K562 (cell line): ENCODE measurements around the gene MTFR2. TPM values are rescaled to one million over a fixed set of nuclear protein-coding genes. Genes with fewer than 3 reads are reported as not detected.

Experiments used
- ATAC-seq: fragments of 200-7000 bp; cut with Tn5 transposase; 3 replicates; pipeline ENCODE4 v1.9.1; 2020; ENCODE audit warnings: moderate library complexity
- Bru-seq: library from RNA; stranded (reverse); fragments of 400-500 nt; gene quantifications from one replicate; lab custom pipeline; 2021; lab: Mats Ljungman, UMichigan
- BruChase-seq, 2 experiments: library from RNA; stranded (reverse); fragments of 400-500 nt; gene quantifications; one replicate each; lab custom pipeline; 2021; lab: Mats Ljungman, UMichigan
- BruUV-seq: library from RNA; stranded (reverse); fragments of 400-500 nt; replicated peaks from 2 replicates; lab custom pipeline; 2021; lab: Mats Ljungman, UMichigan
- CTCF ChIA-PET: fragments of 300-600 bp; formaldehyde crosslinking; extraction: SDS; loops from one replicate; lab custom pipeline; 2021; ENCODE audit warnings: low intra/inter-chr PET ratio; lab: Yijun Ruan, JAX
- POLR2A ChIA-PET: fragments of 300-600, 350-650 bp; sonication (Branson Sonifier 250); formaldehyde crosslinking; extraction: SDS; loops from one replicate; lab custom pipeline; 2021; ENCODE audit warnings: antibody characterized with exemption, inconsistent platforms; lab: Yijun Ruan, JAX
- DNase-seq, 4 experiments: peaks; one replicate each; pipeline versions ENCODE4 v3.0.0 to v3.0.0-alpha.2; 2011 to 2018; ENCODE audit warnings: low spot score in 3 of 4, mixed read lengths in 3 of 4; ENCODE audit errors: extremely low read depth in 1 of 4
- FAIRE-seq: peaks from 2 replicates; lab custom pipeline; 2011; peaks lifted over from hg19 to GRCh38; lab: Jason Lieb, UNC
- H2AFZ ChIP-seq: 2 replicates; pipeline ENCODE4 v1.6.0; 2011; ENCODE audit warnings: low read depth, low read length, control low read depth, inconsistent platforms
- H3K27ac ChIP-seq: fragments of 200-600 bp; 3 replicates; pipeline ENCODE4 v1.8.0; 2011; ENCODE audit warnings: low read depth, mild to moderate bottlenecking, control low read depth, inconsistent platforms, low read length, moderate library complexity, mixed read lengths; ENCODE audit errors: extremely low read depth
- H3K27me3 ChIP-seq, 2 experiments: fragments of 300-600 bp in 1 of 2; 2 replicates in 1 of 2; 3 replicates in 1 of 2; pipeline versions ENCODE4 v1.6.0 to v1.8.0; 2011; ENCODE audit warnings: inconsistent platforms in 2 of 2, low read length in 2 of 2, mild to moderate bottlenecking in 1 of 2, mixed read lengths in 1 of 2, moderate library complexity in 1 of 2; ENCODE audit not compliant: control insufficient read depth in 2 of 2, insufficient read depth in 2 of 2
- H3K36me3 ChIP-seq: fragments of 300-600 bp; 3 replicates; pipeline ENCODE4 v1.8.0; 2011; ENCODE audit warnings: mild to moderate bottlenecking, low read length, inconsistent platforms; ENCODE audit not compliant: control insufficient read depth, insufficient read depth
- H3K4me1 ChIP-seq, 2 experiments: fragments of 200-600 bp in 1 of 2; replicated peaks in 1 of 2; 2 replicates in 1 of 2; 3 replicates in 1 of 2; pipeline versions ENCODE4 v1.5.1 to v1.8.0; 2011; ENCODE audit warnings: inconsistent platforms in 2 of 2, low read length in 2 of 2, mild to moderate bottlenecking in 1 of 2, mixed read lengths in 1 of 2, moderate library complexity in 1 of 2; ENCODE audit not compliant: control insufficient read depth in 2 of 2, insufficient read depth in 2 of 2
- H3K4me2 ChIP-seq: 2 replicates; pipeline ENCODE4 v1.6.1; 2011; ENCODE audit warnings: low read length, control low read depth, inconsistent platforms, mixed read lengths; ENCODE audit not compliant: insufficient read depth
- H3K4me3 ChIP-seq: fragments of 200-600 bp; sonication (generic), shearing (Covaris generic); 2 replicates; pipeline ENCODE4 v1.5.1; 2016; ENCODE audit warnings: control low read depth, inconsistent platforms
- H3K79me2 ChIP-seq: fragments of 200-600 bp; 3 replicates; pipeline ENCODE4 v1.8.0; 2011; ENCODE audit warnings: low read length, inconsistent platforms; ENCODE audit not compliant: control insufficient read depth, insufficient read depth
- H3K9ac ChIP-seq, 2 experiments: 2 replicates each; pipeline versions ENCODE4 v1.6.0 to v1.6.1; 2011; ENCODE audit warnings: low read depth in 2 of 2, low read length in 2 of 2, control low read depth in 1 of 2, inconsistent platforms in 1 of 2, mild to moderate bottlenecking in 1 of 2, mixed read lengths in 1 of 2; ENCODE audit not compliant: insufficient read depth in 1 of 2
- H3K9me1 ChIP-seq: one replicate; pipeline ENCODE4 v1.6.0; 2011; ENCODE audit warnings: inconsistent platforms, mild to moderate bottlenecking, low read length, moderate library complexity; ENCODE audit not compliant: control insufficient read depth, insufficient read depth
- H3K9me3 ChIP-seq: replicated peaks from 2 replicates; pipeline ENCODE4 v1.5.1; 2011; ENCODE audit warnings: low read depth, low read length, inconsistent platforms; ENCODE audit not compliant: control insufficient read depth, insufficient read depth
- H4K20me1 ChIP-seq: replicated peaks from 2 replicates; pipeline ENCODE4 v1.6.1; 2011; ENCODE audit warnings: low read length, inconsistent platforms, mixed read lengths; ENCODE audit not compliant: control insufficient read depth, insufficient read depth
- ATF1 ChIP-seq, 2 experiments: fragments of 450-650 bp in 1 of 2; IDR thresholded peaks; 2 replicates each; pipeline ENCODE4 v1.6.1; 2016; ENCODE audit warnings: missing compliant biosample characterization in 1 of 2, missing genetic modification characterization in 1 of 2
- HDAC6 ChIP-seq: IDR thresholded peaks from 2 replicates; pipeline ENCODE4 v1.6.1; 2012; ENCODE audit warnings: low read depth, mild to moderate bottlenecking, control low read depth, inconsistent platforms, low read length, moderate library complexity
- MIER1 ChIP-seq: fragments of 450-650 bp; IDR thresholded peaks from 2 replicates; pipeline ENCODE4 v1.6.1; 2016; ENCODE audit warnings: antibody characterized with exemption, mild to moderate bottlenecking, low read depth
- ZBTB40 ChIP-seq, 2 experiments: fragments of 450-650 bp in 1 of 2; sonication (generic) in 1 of 2; formaldehyde crosslinking in 1 of 2; IDR thresholded peaks; 2 replicates each; pipeline versions ENCODE4 v1.7.1 to v1.9.0; 2016 to 2022; ENCODE audit warnings: inconsistent platforms in 1 of 2, mild to moderate bottlenecking in 1 of 2, missing genetic modification reagents in 1 of 2
- WGBS: fragments of 100-300 bp; shearing (Covaris generic); methylation state at CpG from one replicate; pipeline ENCODE4 v1.1.6; 2016; ENCODE audit warnings: low coverage, mixed read lengths; ENCODE audit not compliant: insufficient coverage; ENCODE audit errors: missing lambda C conversion rate; 5-methylcytosine and 5-hydroxymethylcytosine counted together
- in situ Hi-C: fragments of 300-500 bp; cut with MboI; formaldehyde crosslinking; loops from 4 replicates; pipeline ENCODE4 v1.15.0; 2018; ENCODE audit warnings: inconsistent platforms, mixed read lengths
- intact Hi-C: fragments of 100-400 bp; cut with micrococcal nuclease; formaldehyde crosslinking; loops from 2 replicates; pipeline ENCODE4 v1.14.2; 2022
- long read RNA-seq, 3 experiments: library from polyadenylated mRNA in 2 of 3; library from RNA in 1 of 3; unstranded in 2 of 3; stranded (forward) in 1 of 3; transcript quantifications; one replicate each; pipeline ENCODE4 v2.0.0, GENCODE V29; 2019 to 2022
- polyA minus RNA-seq, 3 experiments: library from RNA; depleted of rRNA, polyadenylated mRNA; stranded (reverse); fragments of >200 nt; gene quantifications; 2 replicates each; pipeline ENCODE4 v1.2.3, GENCODE V29; 2011
- polyA plus RNA-seq, 8 experiments: library from polyadenylated mRNA; depleted of rRNA in 4 of 8; stranded (reverse) in 5 of 8; unstranded in 3 of 8; fragments of >200 nt; fragmentation: Nextera tagmentation in 2 of 8; fragmentation: Illumina TruSeq in 1 of 8; extraction: Ambion mirVana in 2 of 8; extraction: Trizol in 1 of 8; gene quantifications; 2 replicates each; pipeline versions ENCODE4 v1.2.1 to v1.2.3, GENCODE V29; 2011 to 2014; ENCODE audit warnings: inconsistent platforms in 1 of 8, missing spikeins in 1 of 8
- total RNA-seq, 7 experiments: library from RNA; depleted of rRNA in 6 of 7; stranded (reverse); fragments of >200 nt in 6 of 7; fragmentation: Illumina TruSeq in 2 of 7; extraction: Trizol in 2 of 7; gene quantifications; 2 replicates each; pipeline versions ENCODE4 v1.2.1 to v1.2.3, GENCODE V29; 2011 to 2021; ENCODE audit warnings: low replicate concordance in 1 of 7

The MTFR2 gene
- 37.8 and 63.0 TPM in 2 replicates for total RNA-seq (2011; cell fraction: chromatin; rRNA removed; ENCODE audit: low replicate concordance)
- 19.2 and 24.3 TPM in 2 replicates for total RNA-seq (2011; cell fraction: nucleolus; rRNA removed)
- total RNA-seq (2011; cell fraction: nucleoplasm; rRNA removed), result 26.3 and 35.2 TPM in 2 replicates
- total RNA-seq (2014; rRNA removed), result 10.0 and 10.1 TPM in 2 replicates
- total RNA-seq (2014; rRNA removed; fragmentation: Illumina TruSeq; extraction: Trizol), result 25.0 and 31.3 TPM in 2 replicates
- 17.2 and 17.3 TPM in 2 replicates for total RNA-seq (2015; rRNA removed; fragmentation: Illumina TruSeq; extraction: Trizol)
- total RNA-seq (2021), result 25.7 and 29.1 TPM in 2 replicates
- polyA plus RNA-seq (2011; rRNA removed), result 46.7 and 60.1 TPM in 2 replicates
- polyA plus RNA-seq (2011; cell fraction: cytosol; rRNA removed), result 45.1 and 49.3 TPM in 2 replicates
- 41.8 and 51.2 TPM in 2 replicates for polyA plus RNA-seq (2011; cell fraction: nucleus; rRNA removed)
- 25.7 and 27.7 TPM in 2 replicates for polyA plus RNA-seq (2012)
- polyA plus RNA-seq (2014; fragmentation: Illumina TruSeq; extraction: Trizol), result 44.7 and 63.3 TPM in 2 replicates
- polyA plus RNA-seq (2014; fragmentation: Nextera tagmentation; extraction: Ambion mirVana), result 10 to 100 TPM; 45.9 to 49.7 TPM
- 44.6 and 51.8 TPM in 2 replicates for polyA plus RNA-seq (2014; rRNA removed)
- polyA minus RNA-seq (2011; rRNA and poly(A)+ RNA removed), result 33.7 and 33.9 TPM in 2 replicates
- polyA minus RNA-seq (2011; cell fraction: cytosol; rRNA and poly(A)+ RNA removed), result 7.5 and 13.0 TPM in 2 replicates
- 29.8 and 32.0 TPM in 2 replicates for polyA minus RNA-seq (2011; cell fraction: nucleus; rRNA and poly(A)+ RNA removed)
- percentile 91 among the genes with signal in this experiment for Bru-seq, nascent RNA
- percentile 89 among the genes with signal in this experiment for BruChase-seq, experiment 1, labeled RNA remaining after a 2-hour chase
- BruChase-seq, experiment 2, labeled RNA remaining after a 6-hour chase, result percentile 88 among the genes with signal in this experiment
- long read RNA-seq, experiment 1, transcript MTFR2-203 (8 exons, 1,793 nt), result major isoform, 33 of 65 reads
- long read RNA-seq, experiment 1, transcript MTFR2-205 (8 exons, 1,524 nt), result minor isoform, 16 of 65 reads
- long read RNA-seq, experiment 1, partial matches to known transcripts, result 7 of 65 reads
- long read RNA-seq, experiment 1, other reads (novel, unspliced or antisense), result 8 of 65 reads
- long read RNA-seq, experiment 2, transcript MTFR2-203 (8 exons, 1,793 nt), result major isoform, 15 of 32 reads
- long read RNA-seq, experiment 2, partial matches to known transcripts, result 10 of 32 reads
- long read RNA-seq, experiment 2, other reads (novel, unspliced or antisense), result 3 of 32 reads
- long read RNA-seq, experiment 3, transcript MTFR2-203 (8 exons, 1,793 nt), result minor isoform, 8 of 21 reads
- long read RNA-seq, experiment 3, transcript MTFR2-205 (8 exons, 1,524 nt), result major isoform, 10 of 21 reads
- long read RNA-seq, experiment 3, partial matches to known transcripts, result 3 of 21 reads
- long read RNA-seq, experiment 3, other reads (novel, unspliced or antisense), result 0 of 21 reads

DNA sequence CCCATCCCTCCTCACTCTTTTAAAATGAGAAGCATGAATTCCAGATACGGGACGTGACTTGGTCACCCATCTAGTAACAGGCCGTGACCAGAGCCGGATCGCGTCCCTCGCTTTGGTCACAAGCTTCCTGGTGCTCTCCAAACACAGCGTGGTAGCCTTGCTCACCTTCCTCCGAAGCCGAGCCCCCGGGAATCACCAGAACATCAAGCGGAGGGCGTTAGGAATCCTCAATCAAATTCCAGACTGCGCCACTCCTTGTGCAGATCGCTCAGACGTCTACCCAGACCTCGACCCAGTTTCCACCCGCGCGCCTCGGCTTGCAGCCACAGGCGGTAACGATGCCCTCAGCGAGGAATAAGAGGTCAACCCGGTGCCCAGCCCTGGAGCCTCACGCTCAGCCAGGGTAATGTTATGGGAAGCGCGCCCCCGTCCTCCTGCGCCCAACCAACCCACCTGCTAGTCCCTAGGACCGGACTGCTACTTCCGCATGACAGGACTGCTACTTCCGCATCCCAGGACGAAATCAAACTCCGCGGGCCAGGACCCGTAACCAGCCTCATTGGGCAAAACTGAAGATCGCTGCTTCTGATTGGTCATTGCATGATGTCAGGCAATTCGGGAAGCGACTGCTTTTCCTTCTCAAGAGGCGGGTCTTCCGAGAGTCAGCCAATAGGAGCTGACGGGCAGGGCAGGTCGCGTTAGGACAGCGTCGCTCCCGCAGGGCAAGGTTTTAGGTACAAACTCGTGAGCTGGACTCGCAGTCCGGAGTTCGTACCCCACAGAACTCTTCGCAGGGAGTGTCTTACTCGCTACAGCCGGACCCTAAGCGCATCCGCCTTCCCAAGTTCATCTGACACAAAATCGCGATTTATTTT is at the start of gene MTFR2:
MTFR2 (minus strand) TSS at position 501 of the 875 bp plus-strand sequence. CDS start 1,212 bp downstream, outside the sequence.
- H3K9ac ChIP-seq, result peak within 1 kb of the TSS; percentile 93 to 95
- BruUV-seq, result TSS peak; percentile 46
- in situ Hi-C loops, result no loop called here
- ATAC-seq, result peak; percentile 93
- peak within 1 kb of the TSS; percentile 91 for H2AFZ ChIP-seq
- peak; percentile 100 for DNase-seq
- ChIA-PET CTCF (no interaction called here), POLR2A (interaction anchor here (0.7 to 9.9 kb wide), 16 partner anchors 9 to 752 kb away, joined by 3 to 176 read pairs (median 8); partner anchors contain the start of gene BCLAF1)
- H3K4me3 ChIP-seq, result peak within 1 kb of the TSS; percentile 88
- H3K79me2 ChIP-seq, result peaks cover 19% of the 10 kb centered on the region
- WGBS, result under 1% methylated on average over 59 of the region's 59 CpGs
- no peaks in the 10 kb centered on the region for H3K9me1 ChIP-seq
- FAIRE-seq, result peak; percentile 100
- no peaks in the 10 kb centered on the region for H3K9me3 ChIP-seq
- H3K4me2 ChIP-seq, result peak within 1 kb of the TSS; percentile 98
- H4K20me1 ChIP-seq, result no peaks in the 10 kb centered on the region
- intact Hi-C loops, result loop anchor here (1.0 to 2.0 kb wide), 2 partner anchors 16 to 39 kb away; partner anchors contain the start of gene BCLAF1
- H3K27ac ChIP-seq, result peak within 1 kb of the TSS; percentile 82
- no peaks in the 10 kb centered on the region for H3K27me3 ChIP-seq
- peaks cover 0 to 20% of the 10 kb centered on the region in 2 experiments; a peak in 2 of 5 replicates for H3K4me1 ChIP-seq
- peaks cover 35% of the 10 kb centered on the region for H3K36me3 ChIP-seq
- TF ChIP-seq ZBTB40 (IDR thresholded peaks at IDR 0.05), result peak; percentile 90
- TF ChIP-seq ZBTB40 (CRISPR knock-in tag; IDR thresholded peaks at IDR 0.05), result no peak
- peak; percentile 79; the same call in 1 of the 2 replicates for TF ChIP-seq ATF1 (CRISPR knock-in tag; IDR thresholded peaks at IDR 0.05)
- peak; percentile 97 for TF ChIP-seq ATF1 (tag; IDR thresholded peaks at IDR 0.05)
- no peak for TF ChIP-seq HDAC6
- TF ChIP-seq MIER1, result no peak
